GM18498 (cell line): ENCODE data around the gene GEMIN7.

Experiments used
- ATAC-seq: cut with Tn5 transposase; IDR thresholded peaks from one replicate; pipeline ENCODE4 v1.9.1; 2021; ENCODE audit warnings: mild to moderate bottlenecking, moderate library complexity; ENCODE audit not compliant: unreplicated experiment

GEMIN7 gene

GRCh38 chr19:45082170-45082569 is 3.1 kb downstream of the GEMIN7 start:
- no peak for ATAC-seq

GRCh38 chr19:45086480-45086879 is 7.4 kb downstream of the GEMIN7 start:
- ATAC-seq: no peak

DNA sequence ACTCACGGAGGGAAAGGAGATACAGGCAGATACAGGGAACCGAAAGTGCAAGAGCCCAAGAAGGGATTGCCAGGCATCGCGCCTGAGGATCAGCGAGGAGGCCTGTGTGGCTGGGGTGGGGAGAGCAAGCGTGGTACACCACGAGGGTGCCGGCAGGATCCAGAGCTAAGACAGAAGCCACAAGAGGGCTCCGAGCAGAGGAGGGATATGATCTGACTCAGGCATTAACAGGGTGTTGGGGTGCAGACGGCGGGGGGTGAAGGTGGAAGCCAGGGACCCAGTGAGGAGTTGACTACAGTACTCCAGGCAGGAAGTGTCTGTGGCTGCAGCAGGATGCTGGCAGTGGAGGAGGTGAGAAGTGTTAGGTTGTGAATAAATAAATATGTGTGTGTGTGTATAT is 8.5 kb downstream of the GEMIN7 start:
- no peak for ATAC-seq

- ATAC-seq: no peak
Measured at GRCh38 chr19:45090034-45090433, 11.0 kb downstream of the GEMIN7 start.

- no peak for ATAC-seq
Measured at GRCh38 chr19:45090606-45091005, 11.5 kb downstream of the GEMIN7 start.

DNA sequence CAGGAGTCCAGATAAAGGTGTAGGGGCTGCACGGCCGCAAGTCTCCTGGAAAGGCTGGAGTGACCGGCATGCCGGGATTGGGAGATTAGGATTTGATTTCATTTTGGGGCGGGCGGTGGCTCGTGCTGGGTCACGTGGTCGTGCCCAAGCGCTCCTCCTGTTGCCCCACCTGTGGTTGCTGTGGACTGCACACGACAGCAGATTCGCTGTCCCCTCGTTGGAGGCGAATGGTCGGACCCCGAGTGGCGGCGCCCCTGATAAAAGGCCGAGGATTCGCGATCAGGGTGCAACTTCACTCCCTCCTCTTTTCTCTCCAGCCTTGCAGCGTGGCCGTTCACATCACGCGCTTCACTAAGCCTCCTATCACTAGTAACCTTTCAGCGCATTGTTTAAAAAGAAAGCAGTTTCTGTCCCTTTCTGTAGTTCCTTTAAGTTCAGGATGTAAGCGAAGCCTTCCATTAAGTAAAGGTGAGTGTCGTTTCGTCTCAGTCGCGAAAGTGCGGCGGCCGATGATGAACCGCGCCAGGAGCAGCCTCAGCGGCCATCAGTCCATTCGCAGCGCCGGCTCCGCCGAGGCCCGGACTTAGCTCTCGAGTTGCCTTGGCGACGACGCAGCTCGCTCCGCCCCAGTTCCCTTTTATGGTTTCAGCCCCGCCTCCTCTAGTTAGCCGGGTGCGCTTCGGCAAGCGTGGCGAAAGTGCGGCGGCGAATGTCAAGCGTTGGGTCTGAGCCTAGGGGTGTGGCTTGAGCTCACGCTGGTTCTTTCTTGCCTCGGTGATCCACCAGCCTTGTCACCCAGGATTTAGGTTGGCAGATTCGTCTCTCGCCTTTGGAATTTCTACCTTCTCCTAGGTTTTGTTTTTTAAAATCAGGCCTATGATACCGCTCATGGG is 12.2 kb downstream of the GEMIN7 start:
- peak; percentile 55 for ATAC-seq

DNA sequence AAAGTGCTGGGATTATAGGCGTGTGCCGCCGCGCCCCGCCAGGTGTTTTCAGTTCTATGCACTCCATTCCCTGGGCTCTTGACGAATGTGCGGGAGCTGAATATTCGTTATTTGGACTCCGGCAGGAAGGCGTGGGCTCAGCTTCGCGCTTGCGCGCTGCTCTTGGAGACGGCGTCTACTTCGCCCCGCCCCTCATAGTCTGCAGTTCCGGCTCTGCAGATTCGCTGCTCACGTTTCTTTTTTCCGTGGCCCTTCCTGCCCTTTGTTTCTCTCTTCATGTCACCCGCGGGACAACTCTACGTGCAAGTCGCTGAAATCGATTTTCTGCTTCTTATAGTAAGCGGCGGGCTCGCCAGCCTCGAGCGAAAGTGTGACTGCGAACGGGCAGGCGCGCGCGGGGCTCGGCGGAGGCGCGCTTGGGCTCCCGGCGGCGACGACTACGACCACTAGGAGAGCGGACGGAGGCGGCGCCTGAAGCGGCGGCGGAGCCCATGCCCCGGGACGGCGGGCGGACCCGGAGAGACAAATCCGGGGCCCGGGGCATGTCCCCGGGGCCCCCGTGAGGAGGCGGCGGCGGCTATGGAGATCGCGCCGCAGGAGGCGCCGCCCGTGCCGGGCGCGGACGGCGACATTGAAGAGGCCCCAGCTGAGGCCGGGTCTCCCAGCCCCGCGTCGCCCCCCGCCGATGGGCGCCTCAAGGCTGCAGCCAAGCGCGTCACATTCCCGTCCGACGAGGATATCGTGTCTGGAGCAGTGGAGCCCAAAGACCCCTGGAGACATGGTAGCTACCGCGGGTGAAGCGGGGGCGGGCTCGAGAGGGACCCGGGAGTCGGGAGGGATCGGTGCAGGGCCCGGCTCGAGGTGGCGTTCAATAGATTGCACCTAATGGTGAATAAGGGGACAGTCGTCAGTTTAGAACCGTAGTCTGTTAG is 14.0 kb downstream of the GEMIN7 start, which contains the start of gene PPP1R37:
Gene PPP1R37, plus strand, starts transcription at position 433 of the 932 bp plus-strand sequence. Its CDS starts 147 bp downstream, at position 580.
- peak; percentile 59 for ATAC-seq

DNA sequence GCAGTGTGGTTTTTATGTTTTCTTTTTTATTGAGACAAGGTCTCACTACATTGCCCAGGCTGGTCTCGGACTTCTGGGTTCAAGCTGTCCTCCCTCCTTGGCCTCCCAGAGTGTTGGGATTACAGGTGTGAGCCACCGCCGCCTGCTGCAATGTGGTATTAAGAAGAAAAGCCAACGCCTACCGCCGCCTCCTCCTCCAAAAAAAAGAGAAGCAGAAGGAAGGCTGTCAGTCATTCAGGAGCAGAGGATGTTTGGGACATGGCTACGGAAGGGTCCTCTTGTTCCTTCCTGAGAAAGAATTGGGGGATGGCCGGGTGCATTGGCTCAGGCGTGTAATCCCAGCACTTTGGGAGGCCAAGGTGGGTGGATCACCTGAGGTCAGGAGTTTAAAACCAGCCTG is 15.1 kb downstream of the GEMIN7 start:
- no peak for ATAC-seq

- no peak for ATAC-seq
Measured at GRCh38 chr19:45094707-45095106, 15.6 kb downstream of the GEMIN7 start.

DNA sequence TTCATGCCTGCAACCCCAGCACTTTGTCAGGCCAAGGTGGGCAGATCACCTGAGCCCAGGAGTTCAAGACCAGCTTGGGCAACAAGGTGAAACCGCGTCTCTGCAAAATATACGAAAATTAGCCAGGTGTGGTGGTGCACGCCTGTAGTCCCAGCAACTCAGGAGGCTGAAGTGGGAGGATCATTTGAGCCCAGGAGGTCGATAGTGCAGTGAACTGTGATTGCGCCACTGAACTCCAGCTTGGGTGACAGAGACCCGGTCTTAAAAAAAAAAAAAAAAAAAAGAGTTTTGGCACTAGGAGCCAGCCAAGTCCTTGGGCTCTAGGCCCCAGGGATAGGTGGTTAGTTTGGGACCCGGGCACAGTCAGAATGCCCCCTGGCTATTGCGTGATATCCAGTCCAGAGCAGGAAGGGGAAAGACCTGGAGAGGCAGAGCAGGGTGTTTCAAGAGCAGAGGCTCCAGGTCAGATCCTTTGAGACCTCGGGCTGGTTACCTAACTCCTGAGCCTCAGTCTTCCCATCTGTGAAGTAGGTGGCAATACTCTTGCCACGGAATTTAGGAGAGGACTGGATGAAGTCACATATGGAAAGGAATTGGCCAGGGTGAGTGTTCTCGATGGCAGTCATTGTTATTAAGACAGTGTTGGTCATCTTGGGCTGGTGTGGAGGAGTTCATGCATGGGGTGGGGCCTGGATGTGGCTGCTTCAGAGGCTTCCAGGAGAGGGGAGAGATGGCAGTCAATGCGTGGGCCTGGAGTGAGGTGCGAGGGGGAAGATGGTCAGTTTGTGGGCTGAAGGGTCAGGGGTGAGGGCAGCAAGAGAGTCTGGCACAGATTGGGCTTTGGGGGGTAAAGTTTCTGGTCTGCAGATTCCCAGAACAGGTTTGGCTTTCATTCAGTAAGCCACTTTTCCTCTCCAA is 16.7 kb downstream of the GEMIN7 start:
- ATAC-seq: no peak

DNA sequence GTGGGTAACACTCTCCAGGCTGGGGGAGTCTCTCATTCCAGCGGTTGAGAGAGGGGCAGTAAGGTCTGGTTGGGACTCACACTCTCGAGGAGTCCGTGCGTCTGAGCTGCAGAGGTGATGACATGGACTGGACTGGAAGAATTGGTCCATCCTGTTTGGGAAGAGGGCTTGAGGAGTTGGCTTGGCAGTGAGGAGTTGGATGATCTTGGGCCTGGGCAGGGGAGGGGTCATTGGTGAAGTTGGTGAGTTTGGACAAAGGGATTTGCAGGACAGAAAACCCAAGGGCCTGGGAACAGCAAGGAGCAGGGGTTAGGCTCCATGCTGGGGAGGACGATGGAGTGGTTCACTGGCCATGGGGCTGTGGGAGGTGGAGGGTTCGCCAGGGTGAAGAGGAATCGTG is 17.6 kb downstream of the GEMIN7 start:
- no peak for ATAC-seq

DNA sequence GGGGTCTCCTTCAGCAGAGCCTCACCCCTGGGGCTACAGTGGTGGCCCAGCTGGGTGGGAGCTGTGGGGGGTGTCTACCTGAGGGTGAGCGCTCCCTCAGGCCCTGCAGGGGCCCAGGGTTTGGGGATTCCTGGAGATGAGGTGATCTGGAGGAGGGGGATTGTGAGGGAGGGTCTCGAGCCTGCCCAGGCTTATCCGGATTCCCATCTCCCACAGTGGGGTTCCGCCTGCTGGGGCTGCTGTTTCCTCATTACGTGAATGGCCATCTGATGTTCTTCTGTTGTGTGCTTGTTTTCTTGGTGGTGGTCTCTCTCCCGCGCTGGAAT is 18.4 kb downstream of the GEMIN7 start:
- no peak for ATAC-seq

DNA sequence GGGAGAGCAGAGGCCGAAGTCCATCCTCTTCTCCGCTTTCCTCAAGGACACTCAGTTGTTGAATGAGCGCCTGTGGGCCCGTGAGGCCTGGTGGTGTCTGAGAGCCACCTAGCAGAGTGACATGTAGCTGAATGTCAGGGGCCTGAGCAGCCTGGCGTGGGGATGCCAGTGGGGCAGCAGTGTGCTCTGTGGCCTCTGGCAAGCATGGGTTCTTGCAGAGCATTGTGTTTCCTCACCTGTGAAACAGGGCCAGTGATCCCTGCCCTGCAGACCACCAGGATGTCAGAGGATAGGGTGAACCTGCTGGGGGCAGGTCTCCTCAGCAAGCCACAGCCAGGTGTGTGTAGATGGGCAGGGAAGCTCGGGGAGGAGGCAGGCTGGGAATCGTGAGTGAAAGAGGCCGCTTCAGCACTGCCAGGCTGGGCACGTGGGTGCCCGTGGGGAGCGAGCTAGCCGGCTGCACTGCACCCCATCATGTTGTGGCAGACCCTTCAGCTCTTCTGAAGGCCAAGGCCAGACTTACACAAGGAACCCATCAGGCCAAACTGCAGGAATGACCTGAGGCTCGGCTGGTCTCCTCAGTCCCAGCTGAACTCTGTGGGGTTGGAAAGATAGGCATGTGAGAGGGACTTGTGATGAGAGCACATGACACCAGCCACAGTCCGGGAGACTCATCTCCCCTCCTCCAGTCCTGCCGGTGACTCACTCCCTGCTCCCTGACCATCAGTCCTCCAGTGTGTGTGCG is 18.9 kb downstream of the GEMIN7 start:
- ATAC-seq: no peak

DNA sequence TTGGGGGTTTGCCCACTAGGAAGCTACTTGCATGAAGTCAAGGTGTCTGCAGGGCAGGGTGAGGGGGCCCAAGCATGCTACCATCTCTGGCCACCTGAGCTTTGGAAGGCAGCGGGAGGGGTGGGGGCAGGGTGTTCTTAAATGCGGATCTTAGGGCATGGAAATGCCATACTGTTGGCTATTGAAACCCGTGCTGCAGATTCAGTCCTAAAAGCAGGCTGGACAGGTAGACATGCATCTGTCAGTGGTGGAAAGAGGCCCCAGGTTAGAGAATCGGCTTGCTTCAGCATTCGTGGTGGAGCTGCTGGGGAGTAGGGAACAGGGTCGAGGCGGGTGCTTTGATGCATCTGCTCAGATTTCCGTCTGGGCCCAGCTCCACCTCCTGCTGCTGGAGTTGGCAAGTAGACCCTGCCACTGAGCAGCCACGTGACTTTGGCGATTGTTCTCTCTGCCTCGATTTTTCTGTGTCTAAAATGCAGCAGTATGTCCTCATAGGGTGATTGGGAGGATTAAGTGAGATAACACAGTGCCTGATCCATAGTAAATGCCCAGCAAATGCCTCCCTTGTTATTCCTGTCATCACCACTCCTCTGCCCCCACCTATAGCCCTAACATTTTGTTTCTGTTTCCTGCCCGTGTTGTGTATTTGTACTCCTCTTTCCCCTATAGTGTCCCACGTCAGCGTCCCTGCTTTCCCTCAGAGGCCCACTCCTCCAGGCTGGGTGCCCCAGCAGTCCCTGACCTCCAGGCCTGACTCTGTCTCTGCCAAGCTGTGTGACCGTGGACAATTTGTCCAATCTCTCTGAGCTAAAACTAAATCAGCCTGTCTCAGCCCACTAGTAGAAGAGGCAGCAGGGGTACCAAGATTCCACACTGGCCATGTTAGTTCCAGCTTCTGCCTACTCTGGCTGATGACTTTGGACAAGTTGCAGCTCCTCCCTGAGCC is 19.7 kb downstream of the GEMIN7 start:
- ATAC-seq: no peak

GRCh38 chr19:45099467-45100191 is 20.6 kb downstream of the GEMIN7 start:
- no peak for ATAC-seq

DNA sequence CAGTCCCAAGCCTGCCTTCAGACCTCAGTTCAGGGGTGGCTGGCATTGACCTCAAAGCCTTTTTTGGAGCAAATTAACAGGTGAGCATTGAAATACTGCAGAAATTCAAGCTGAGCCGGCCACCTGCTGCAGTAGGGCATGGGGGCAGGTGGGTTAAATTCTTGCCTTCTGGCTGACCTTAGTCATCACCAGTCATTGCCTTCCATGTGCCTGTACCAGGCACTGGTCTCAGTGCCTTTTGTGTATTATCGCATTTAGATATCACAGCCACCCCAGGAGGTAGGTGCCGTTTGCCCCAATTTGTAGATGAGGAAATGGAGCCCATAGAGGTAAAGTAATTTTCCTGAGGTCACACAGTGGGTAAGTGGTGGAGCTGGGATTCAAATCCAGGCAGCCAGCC is 21.1 kb downstream of the GEMIN7 start:
- no peak for ATAC-seq

DNA sequence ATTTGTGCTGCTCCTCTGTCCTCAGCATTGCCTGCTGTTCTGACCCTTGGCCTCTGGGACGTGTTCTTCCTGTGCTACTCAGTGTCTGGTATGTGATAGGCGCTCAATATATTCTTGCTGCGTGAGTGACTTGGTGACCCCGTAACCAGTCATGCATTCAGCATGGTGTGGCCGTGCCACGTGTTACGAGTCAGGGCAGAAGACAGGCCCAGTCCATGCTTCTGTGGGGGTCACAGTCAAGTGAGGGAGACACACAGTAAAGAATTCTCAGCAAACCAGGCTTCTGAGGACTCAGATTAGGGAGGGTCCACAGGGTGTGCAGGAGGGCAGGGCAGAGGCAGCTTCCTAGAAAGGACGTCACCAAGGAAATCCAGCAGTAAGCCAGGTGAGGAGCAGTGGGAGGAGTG is 21.8 kb downstream of the GEMIN7 start:
- no peak for ATAC-seq

- no peak for ATAC-seq
Measured at GRCh38 chr19:45101806-45102205, 22.7 kb downstream of the GEMIN7 start.
